Peyer's patch (tissue), 4 donors: Measurements from ENCODE around the gene LRRC25.

ENCODE experiments used
- POLR2A ChIP-seq, 2 donors: fragments of 450-650 bp; IDR thresholded peaks; one replicate each; pipeline ENCODE4 v1.5.1; 2017; ENCODE audit warnings: antibody characterized with exemption in 2 of 2, mild to moderate bottlenecking in 2 of 2, moderate library complexity in 2 of 2
- TF ChIP-seq, protein P1 (sequence below), 6 experiments: fragments of 450-650 bp in 4 of 6; fragments of 200-600 bp in 2 of 6; sonication (generic) in 1 of 6; IDR thresholded peaks; one replicate each; pipeline ENCODE4 v1.5.1; 2017 to 2019; ENCODE audit warnings: antibody characterized with exemption in 6 of 6, mild to moderate bottlenecking in 3 of 6, moderate library complexity in 1 of 6

DNA sequence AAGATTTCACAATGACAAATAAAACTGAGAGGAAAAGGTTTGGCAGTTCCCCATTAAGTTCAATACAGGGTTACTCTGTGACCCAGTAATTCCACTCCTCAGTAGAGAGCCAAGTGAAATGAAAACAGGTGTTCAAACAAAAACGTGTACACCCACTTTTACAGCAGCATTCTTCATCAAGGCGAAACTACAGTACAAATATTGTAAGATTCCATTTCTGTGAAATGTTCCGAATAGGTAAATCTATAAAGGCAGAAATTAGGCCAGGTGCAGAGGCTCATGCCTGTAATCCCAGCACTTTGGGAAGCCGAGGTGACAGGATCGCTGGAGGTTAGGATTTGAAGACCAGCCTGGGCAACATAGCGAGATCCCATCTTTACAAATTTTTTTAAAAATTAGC, 20.4 kb downstream of the LRRC25 start:
- TF ChIP-seq, protein P1, sequence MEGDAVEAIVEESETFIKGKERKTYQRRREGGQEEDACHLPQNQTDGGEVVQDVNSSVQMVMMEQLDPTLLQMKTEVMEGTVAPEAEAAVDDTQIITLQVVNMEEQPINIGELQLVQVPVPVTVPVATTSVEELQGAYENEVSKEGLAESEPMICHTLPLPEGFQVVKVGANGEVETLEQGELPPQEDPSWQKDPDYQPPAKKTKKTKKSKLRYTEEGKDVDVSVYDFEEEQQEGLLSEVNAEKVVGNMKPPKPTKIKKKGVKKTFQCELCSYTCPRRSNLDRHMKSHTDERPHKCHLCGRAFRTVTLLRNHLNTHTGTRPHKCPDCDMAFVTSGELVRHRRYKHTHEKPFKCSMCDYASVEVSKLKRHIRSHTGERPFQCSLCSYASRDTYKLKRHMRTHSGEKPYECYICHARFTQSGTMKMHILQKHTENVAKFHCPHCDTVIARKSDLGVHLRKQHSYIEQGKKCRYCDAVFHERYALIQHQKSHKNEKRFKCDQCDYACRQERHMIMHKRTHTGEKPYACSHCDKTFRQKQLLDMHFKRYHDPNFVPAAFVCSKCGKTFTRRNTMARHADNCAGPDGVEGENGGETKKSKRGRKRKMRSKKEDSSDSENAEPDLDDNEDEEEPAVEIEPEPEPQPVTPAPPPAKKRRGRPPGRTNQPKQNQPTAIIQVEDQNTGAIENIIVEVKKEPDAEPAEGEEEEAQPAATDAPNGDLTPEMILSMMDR (IDR thresholded peaks at IDR 0.05): no peak
- no peak for TF ChIP-seq POLR2A (IDR thresholded peaks at IDR 0.05)
